Erythroblast (primary cell): ENCODE data around the gene ZNF160.

Experiments
- GATA1 ChIP-seq: IDR thresholded peaks from 2 replicates; pipeline ENCODE4 v1.6.1; 2011; ENCODE audit warnings: low read depth, mild to moderate bottlenecking, control low read depth, low read length, moderate library complexity
- POLR2A ChIP-seq: IDR thresholded peaks from 2 replicates; pipeline ENCODE4 v1.6.1; 2011; ENCODE audit warnings: mild to moderate bottlenecking, low read length

GRCh38 chr19:53088091-53088490 lies 15.1 kb downstream of the ZNF160 start:
- TF ChIP-seq POLR2A (no peak), GATA1 (no peak)
